Loucy (cell line): ENCODE data around the gene SPRR2E.

Source experiments
- H2AFZ ChIP-seq: fragments of 200-600 bp; sonication (generic); 2 replicates; pipeline ENCODE4 v1.6.0; 2016; ENCODE audit warnings: antibody characterized with exemption, mild to moderate bottlenecking, low read length, moderate library complexity
- H3F3A ChIP-seq: fragments of 200-600 bp; 2 replicates; pipeline ENCODE4 v1.6.0; 2016; ENCODE audit warnings: antibody characterized with exemption, low read depth, mild to moderate bottlenecking
- H3K27me3 ChIP-seq: fragments of 200-600 bp; sonication (generic); 2 replicates; pipeline ENCODE4 v1.6.1; 2014; ENCODE audit warnings: low read length, mild to moderate bottlenecking; ENCODE audit not compliant: insufficient read depth, poor library complexity, severe bottlenecking
- H3K36me3 ChIP-seq: fragments of 200-600 bp; sonication (generic); 2 replicates; pipeline ENCODE4 v1.6.1; 2016; ENCODE audit warnings: low read length; ENCODE audit not compliant: insufficient read depth
- H3K4me1 ChIP-seq: fragments of 200-600 bp; sonication (generic); 2 replicates; pipeline ENCODE4 v1.5.1; 2014; ENCODE audit warnings: low read length, mild to moderate bottlenecking; ENCODE audit not compliant: insufficient read depth, poor library complexity, severe bottlenecking
- H3K4me2 ChIP-seq: fragments of 200-600 bp; sonication (generic); 2 replicates; pipeline ENCODE4 v1.6.0; 2014; ENCODE audit warnings: antibody characterized with exemption, low read length, low read depth, mild to moderate bottlenecking; ENCODE audit not compliant: poor library complexity, severe bottlenecking
- H3K4me3 ChIP-seq: fragments of 200-600 bp; sonication (generic); 2 replicates; pipeline ENCODE4 v1.5.1; 2014; ENCODE audit warnings: low read length, mild to moderate bottlenecking, mixed read lengths; ENCODE audit not compliant: poor library complexity, severe bottlenecking
- H3K79me2 ChIP-seq: fragments of 200-600 bp; sonication (generic); 2 replicates; pipeline ENCODE4 v1.6.1; 2014; ENCODE audit warnings: low read length; ENCODE audit not compliant: insufficient read depth
- H3K9ac ChIP-seq: fragments of 200-600 bp; sonication (generic); 2 replicates; pipeline ENCODE4 v1.6.0; 2014; ENCODE audit warnings: mild to moderate bottlenecking, low read depth, low read length, moderate library complexity; ENCODE audit not compliant: poor library complexity, severe bottlenecking
- H3K9me2 ChIP-seq: fragments of 200-600 bp; sonication (generic); replicated peaks from 2 replicates; pipeline ENCODE4 v1.6.1; 2016; ENCODE audit warnings: low read depth, low read length, mixed read lengths
- H3K9me3 ChIP-seq: fragments of 200-600 bp; sonication (generic); 2 replicates; pipeline ENCODE4 v1.6.1; 2014; ENCODE audit warnings: mild to moderate bottlenecking, antibody characterized with exemption, low read length, low read depth; ENCODE audit not compliant: insufficient read depth
- H4K20me1 ChIP-seq: fragments of 200-600 bp; sonication (generic); 2 replicates; pipeline ENCODE4 v1.6.0; 2014; ENCODE audit warnings: antibody characterized with exemption, low read length, mild to moderate bottlenecking; ENCODE audit not compliant: insufficient read depth, poor library complexity, severe bottlenecking
- CTCF ChIP-seq: fragments of 200-600 bp; sonication (generic); conservative IDR thresholded peaks from 2 replicates; pipeline ENCODE4 v1.5.1; 2014; ENCODE audit warnings: mild to moderate bottlenecking, antibody characterized with exemption, low read length
- EZH2phosphoT487 ChIP-seq: fragments of 200-600 bp; IDR thresholded peaks from 2 replicates; pipeline ENCODE4 v1.6.1; 2018; ENCODE audit warnings: antibody characterized with exemption, mild to moderate bottlenecking, moderate library complexity, borderline replicate concordance

The SPRR2E gene

GRCh38 chr1:153071511-153071910 lies 22.8 kb downstream of the SPRR2E start, which contains the start of gene SPRR2B:
SPRR2B (minus strand) TSS chr1:153071611; CDS start chr1:153070839, 772 bp downstream.
- Histone ChIP-seq H3K4me1 (no peaks in the 10 kb centered on the region), H3K9ac (no peak within 1 kb of the TSS), H2AFZ (no peak within 1 kb of the TSS), H3K9me2 (no peaks in the 10 kb centered on the region), H3K36me3 (no peaks in the 10 kb centered on the region), H3K9me3 (no peaks in the 10 kb centered on the region), H3F3A (no peaks in the 10 kb centered on the region), H3K79me2 (no peaks in the 10 kb centered on the region), H3K4me3 (no peak within 1 kb of the TSS), H4K20me1 (no peaks in the 10 kb centered on the region), H3K4me2 (no peak within 1 kb of the TSS), H3K27me3 (no peaks in the 10 kb centered on the region)
- no peak for TF ChIP-seq EZH2phosphoT487
- no peak for TF ChIP-seq CTCF

GRCh38 chr1:153070243-153070642 lies 24.1 kb downstream of the SPRR2E start:
- no peak overlapping the region for H2AFZ ChIP-seq

GRCh38 chr1:153058826-153059784 lies 35.2 kb downstream of the SPRR2E start:
- no peak overlapping the region for H3K4me2 ChIP-seq
- H3K27me3 ChIP-seq: no peaks in the 10 kb centered on the region
- H3K4me3 ChIP-seq: no peak overlapping the region
- no peaks in the 10 kb centered on the region for H3K9me3 ChIP-seq
- H2AFZ ChIP-seq: no peak overlapping the region
- no peaks in the 10 kb centered on the region for H3K79me2 ChIP-seq
- no peaks in the 10 kb centered on the region for H3K9me2 ChIP-seq
- TF ChIP-seq EZH2phosphoT487 (no peak), CTCF (no peak)
- no peaks in the 10 kb centered on the region for H3K4me1 ChIP-seq
- no peaks in the 10 kb centered on the region for H3F3A ChIP-seq
- no peaks in the 10 kb centered on the region for H4K20me1 ChIP-seq
- H3K9ac ChIP-seq: no peak overlapping the region
- no peaks in the 10 kb centered on the region for H3K36me3 ChIP-seq

More at GRCh38 chr1:153070243-153070642, 24.1 kb downstream of the SPRR2E start:
- H3K9ac ChIP-seq: no peak overlapping the region
- H3K4me3 ChIP-seq: no peak overlapping the region
- H3K27me3 ChIP-seq: no peaks in the 10 kb centered on the region
- no peaks in the 10 kb centered on the region for H4K20me1 ChIP-seq
- no peaks in the 10 kb centered on the region for H3K9me2 ChIP-seq
- no peaks in the 10 kb centered on the region for H3F3A ChIP-seq
- no peaks in the 10 kb centered on the region for H3K4me1 ChIP-seq
- no peaks in the 10 kb centered on the region for H3K36me3 ChIP-seq
- TF ChIP-seq EZH2phosphoT487 (no peak), CTCF (no peak)
- no peaks in the 10 kb centered on the region for H3K79me2 ChIP-seq
- H3K4me2 ChIP-seq: no peak overlapping the region
- no peaks in the 10 kb centered on the region for H3K9me3 ChIP-seq
